GM23338 (cell line): ENCODE data around the gene FLNB. TPM values are rescaled to one million over a fixed set of nuclear protein-coding genes. Genes with fewer than 3 reads are reported as not detected.

ENCODE experiments used
- ATAC-seq: fragments of 200-7000 bp; cut with Tn5 transposase; 3 replicates; pipeline ENCODE4 v1.9.1; 2020
- DNase-seq: peaks from one replicate; pipeline ENCODE4 v3.0.0-alpha.2; 2015; ENCODE audit warnings: low spot score
- H2AFZ ChIP-seq: fragments of 200-600 bp; sonication (generic); 2 replicates; pipeline ENCODE4 v1.8.0; 2016; ENCODE audit warnings: antibody characterized with exemption, mild to moderate bottlenecking, moderate library complexity
- H3F3A ChIP-seq: fragments of 200-600 bp; sonication (generic); replicated peaks from 2 replicates; pipeline ENCODE4 v1.8.0; 2017; ENCODE audit warnings: antibody characterized with exemption, mixed run types, low read depth
- H3K27ac ChIP-seq: fragments of 200-600 bp; sonication (generic); 2 replicates; pipeline ENCODE4 v1.6.1; 2016; ENCODE audit warnings: low read depth
- H3K27me3 ChIP-seq: fragments of 200-600 bp; sonication (generic); 2 replicates; pipeline ENCODE4 v1.8.0; 2016; ENCODE audit warnings: mild to moderate bottlenecking, mixed run types, moderate library complexity; ENCODE audit not compliant: insufficient read depth
- H3K36me3 ChIP-seq: fragments of 200-600 bp; sonication (generic); 2 replicates; pipeline ENCODE4 v1.8.0; 2016; ENCODE audit warnings: mild to moderate bottlenecking; ENCODE audit not compliant: insufficient read depth
- H3K4me1 ChIP-seq: fragments of 200-600 bp; sonication (generic); 2 replicates; pipeline ENCODE4 v1.8.0; 2016; ENCODE audit warnings: mild to moderate bottlenecking, moderate library complexity; ENCODE audit not compliant: insufficient read depth
- H3K4me2 ChIP-seq: fragments of 200-600 bp; sonication (generic); 2 replicates; pipeline ENCODE4 v1.7.1; 2017; ENCODE audit warnings: mixed run types
- H3K4me3 ChIP-seq: fragments of 200-600 bp; sonication (generic); 2 replicates; pipeline ENCODE4 v1.6.1; 2016; ENCODE audit warnings: mixed run types
- H3K79me2 ChIP-seq: fragments of 200-600 bp; sonication (generic); replicated peaks from 2 replicates; pipeline ENCODE4 v1.8.0; 2017; ENCODE audit warnings: mild to moderate bottlenecking; ENCODE audit not compliant: insufficient read depth
- H3K9me2 ChIP-seq: fragments of 200-600 bp; sonication (generic); 2 replicates; pipeline ENCODE4 v1.8.0; 2017; ENCODE audit not compliant: insufficient read depth
- H4K20me1 ChIP-seq: fragments of 200-600 bp; sonication (generic); replicated peaks from 2 replicates; pipeline ENCODE4 v1.8.0; 2017; ENCODE audit warnings: mild to moderate bottlenecking; ENCODE audit not compliant: insufficient read depth
- H3K27ac Mint-ChIP-seq: 2 replicates; pipeline ENCODE4 v1.8.0; 2020; ENCODE audit warnings: inconsistent platforms, mild to moderate bottlenecking, moderate library complexity, mixed read lengths
- H3K27me3 Mint-ChIP-seq: 3 replicates; pipeline ENCODE4 v1.8.0; 2022; ENCODE audit warnings: low read depth, mild to moderate bottlenecking, moderate library complexity, mixed read lengths, inconsistent platforms; ENCODE audit not compliant: insufficient read depth, poor library complexity
- H3K36me3 Mint-ChIP-seq: 3 replicates; pipeline ENCODE4 v1.8.0; 2021; ENCODE audit warnings: low read depth, mild to moderate bottlenecking, inconsistent platforms, moderate library complexity, mixed read lengths
- H3K4me1 Mint-ChIP-seq: 3 replicates; pipeline ENCODE4 v1.8.0; 2020; ENCODE audit warnings: mild to moderate bottlenecking, inconsistent platforms, mixed read lengths
- H3K4me3 Mint-ChIP-seq: 3 replicates; pipeline ENCODE4 v1.8.0; 2021; ENCODE audit warnings: moderate library complexity, mild to moderate bottlenecking, inconsistent platforms, mixed read lengths
- H3K9me3 Mint-ChIP-seq: 3 replicates; pipeline ENCODE4 v1.8.0; 2020; ENCODE audit warnings: moderate library complexity, mild to moderate bottlenecking, inconsistent platforms, mixed read lengths
- CREB1 ChIP-seq: fragments of 250-450 bp; sonication (Bioruptor Pico); IDR thresholded peaks from 2 replicates; pipeline ENCODE4 v1.5.0; 2020; ENCODE audit warnings: low read depth, mild to moderate bottlenecking, moderate library complexity
- CTCF ChIP-seq, 2 experiments: fragments of 200-600 bp in 1 of 2; sonication (generic) in 1 of 2; conservative IDR thresholded peaks; 2 replicates each; pipeline versions ENCODE4 v1.5.1 to v1.6.1; 2016 to 2017; ENCODE audit warnings: antibody characterized with exemption in 2 of 2, low read depth in 2 of 2, mild to moderate bottlenecking in 2 of 2, moderate library complexity in 1 of 2
- ETS1 ChIP-seq: IDR thresholded peaks from 2 replicates; pipeline ENCODE4 v1.6.1; 2016; ENCODE audit warnings: antibody characterized with exemption
- EZH2 ChIP-seq: fragments of 200-600 bp; sonication (generic); IDR thresholded peaks from one replicate; pipeline ENCODE4 v1.8.0; 2017; ENCODE audit warnings: antibody characterized with exemption, mild to moderate bottlenecking, low read depth; ENCODE audit not compliant: unreplicated experiment
- EZH2phosphoT487 ChIP-seq: fragments of 200-600 bp; sonication (generic); IDR thresholded peaks from one replicate; pipeline ENCODE4 v1.8.1; 2018; ENCODE audit warnings: antibody characterized with exemption; ENCODE audit not compliant: unreplicated experiment
- JUNB ChIP-seq: IDR thresholded peaks from one replicate; pipeline ENCODE4 v1.6.1; 2016; ENCODE audit warnings: antibody characterized with exemption; ENCODE audit not compliant: unreplicated experiment
- NANOG ChIP-seq: IDR thresholded peaks from 2 replicates; pipeline ENCODE4 v1.6.1; 2016; ENCODE audit warnings: antibody characterized with exemption, borderline replicate concordance
- POLR2AphosphoS5 ChIP-seq: IDR thresholded peaks from 2 replicates; pipeline ENCODE4 v1.6.1; 2016; ENCODE audit warnings: antibody characterized with exemption, low read depth
- REST ChIP-seq: IDR thresholded peaks from one replicate; pipeline ENCODE4 v1.6.1; 2018; ENCODE audit warnings: antibody characterized with exemption; ENCODE audit not compliant: unreplicated experiment
- STAT1 ChIP-seq: IDR thresholded peaks from one replicate; pipeline ENCODE4 v1.6.1; 2016; ENCODE audit warnings: antibody characterized with exemption; ENCODE audit not compliant: unreplicated experiment
- ZNF114 ChIP-seq: fragments of 250-450 bp; sonication (Bioruptor Pico); IDR thresholded peaks from 2 replicates; pipeline ENCODE4 v1.5.0; 2020; ENCODE audit warnings: mild to moderate bottlenecking, moderate library complexity
- ZNF331 ChIP-seq: fragments of 250-450 bp; sonication (Bioruptor Pico); IDR thresholded peaks from 2 replicates; pipeline ENCODE4 v1.5.0; 2020; ENCODE audit warnings: low read depth, mild to moderate bottlenecking, moderate library complexity
- ZNF462 ChIP-seq: fragments of 250-450 bp; sonication (Bioruptor Pico); IDR thresholded peaks from 2 replicates; pipeline ENCODE4 v1.5.0; 2020; ENCODE audit warnings: mild to moderate bottlenecking, moderate library complexity
- polyA plus RNA-seq: library from polyadenylated mRNA; unstranded; fragments of >200 nt; fragmentation: Nextera tagmentation; extraction: Ambion mirVana; gene quantifications from 2 replicates; pipeline ENCODE4 v1.2.1, GENCODE V29; 2016
- total RNA-seq: library from RNA; depleted of rRNA; stranded (reverse); fragments of >200 nt; shearing (Covaris generic); gene quantifications from 2 replicates; pipeline ENCODE4 v1.2.3, GENCODE V29; 2014

The FLNB gene
- total and polyA plus RNA-seq, 2 experiments from 2014 or later, result 39.7 to 179 TPM

- Histone ChIP-seq H3K4me3 (no peak overlapping the region), H4K20me1 (no peaks in the 10 kb centered on the region), H3K36me3 (no peaks in the 10 kb centered on the region), H3K4me2 (no peak overlapping the region), H3K4me1 (no peaks in the 10 kb centered on the region), H3K79me2 (no peaks in the 10 kb centered on the region), H3F3A (no peaks in the 10 kb centered on the region), H3K9me2 (peaks cover 6% of the 10 kb centered on the region; the same call in 1 of the 2 replicates), H3K27ac (no peak overlapping the region), H2AFZ (no peak overlapping the region), H3K27me3 (no peaks in the 10 kb centered on the region)
- H3K9me3 Mint-ChIP-seq, result no peaks in the 10 kb centered on the region
- no peaks in the 10 kb centered on the region for H3K36me3 Mint-ChIP-seq
- no peak overlapping the region for H3K27ac Mint-ChIP-seq
- peak; percentile 55 for ATAC-seq
- no peak for DNase-seq
- H3K4me3 Mint-ChIP-seq, result no peak overlapping the region
- TF ChIP-seq NANOG (no peak), JUNB (no peak), ZNF462 (CRISPR knock-in tag) (no peak), ETS1 (no peak), EZH2phosphoT487 (no peak), REST (no peak), CREB1 (CRISPR knock-in tag) (no peak), ZNF114 (CRISPR knock-in tag) (no peak), STAT1 (no peak), CTCF (conservative IDR thresholded peaks at IDR 0.05; ENCODE audit: low read depth in 2 of 2) (no peak), EZH2 (no peak), POLR2AphosphoS5 (no peak), ZNF331 (CRISPR knock-in tag) (no peak)
- H3K27me3 Mint-ChIP-seq, result peaks cover 2% of the 10 kb centered on the region
- no peaks in the 10 kb centered on the region for H3K4me1 Mint-ChIP-seq
These were observed 6.2 kb upstream of the FLNB start for GRCh38 chr3:58001979-58002378.
